ENCODE data around the gene LCNL1.
A peak's percentile ranks its signal among the peaks of the same experiment; 100 is the strongest.

The LCNL1 gene

DNA sequence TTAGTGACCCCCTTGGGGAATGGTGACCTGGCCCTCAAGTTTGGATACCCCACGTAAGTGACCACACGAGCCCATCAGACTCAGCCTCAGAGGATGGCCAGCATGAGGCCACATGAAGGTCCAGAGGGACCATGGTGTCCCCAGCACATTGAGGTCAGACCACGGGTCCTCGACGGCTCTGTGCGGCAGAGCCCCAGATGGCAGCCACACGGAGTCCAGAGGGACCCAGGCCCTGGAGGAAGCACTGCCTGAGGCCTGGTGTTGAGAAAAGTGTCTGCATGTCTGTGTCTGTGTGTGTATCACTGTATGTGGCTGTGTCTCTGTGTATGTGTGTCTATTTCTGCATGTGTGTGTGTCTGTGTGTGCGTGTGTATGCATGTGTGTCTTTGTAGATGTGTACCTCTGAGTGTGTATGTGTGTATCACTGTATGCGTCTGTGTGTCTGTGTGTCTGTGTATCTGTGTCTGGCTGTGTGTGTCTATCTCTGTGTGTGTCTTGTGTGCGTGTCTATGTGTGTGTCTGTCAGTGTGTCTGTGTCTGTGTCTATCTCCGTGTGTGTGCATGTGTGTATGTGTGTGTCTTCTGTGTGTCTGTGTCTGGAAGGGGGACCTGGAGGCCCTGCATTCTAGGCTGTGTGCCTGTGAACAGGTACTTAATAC, 992 bp downstream of the LCNL1 start:
- Histone ChIP-seq H3K27me3 (ENCODE audit: control insufficient read depth, insufficient read depth, low read length) (peaks cover 31% of the 10 kb centered on the region), H3K9ac (ENCODE audit: low read length) (no peak overlapping the region)

DNA sequence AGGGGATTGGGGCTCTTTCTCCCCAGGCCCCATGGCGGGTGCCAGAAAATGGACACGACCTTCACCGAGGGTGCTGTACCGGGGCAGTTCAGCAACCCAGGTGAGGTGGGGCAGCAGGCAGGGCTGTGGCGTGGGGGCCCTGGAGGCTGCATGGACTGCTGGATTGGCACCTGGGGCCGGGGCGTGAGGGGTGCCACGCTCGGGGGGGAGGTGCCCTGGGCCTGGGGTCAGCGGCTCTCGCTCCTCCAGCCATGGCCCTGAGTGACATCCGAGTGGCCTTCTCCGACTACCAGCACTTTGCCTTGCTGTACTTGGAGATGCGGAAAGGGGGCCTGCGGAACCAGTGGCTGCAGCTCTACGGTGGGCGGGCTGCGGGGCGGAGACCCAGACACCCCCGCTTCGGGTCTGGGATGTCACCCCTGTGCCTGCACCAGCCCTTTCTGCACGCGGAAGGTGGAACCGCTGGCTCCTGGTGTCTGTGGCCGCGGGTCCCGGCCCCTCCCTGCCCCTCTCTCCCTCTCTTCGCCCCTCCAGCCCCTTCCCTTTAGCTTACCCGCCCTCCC, 1.8 kb downstream of the LCNL1 start:
- H3K9me3 ChIP-seq (ENCODE audit: control insufficient read depth, low read length), result no peaks in the 10 kb centered on the region
- H3K36me3 ChIP-seq (ENCODE audit: control insufficient read depth, insufficient read depth, low read length), result no peaks in the 10 kb centered on the region
- no peak overlapping the region for H3K9ac ChIP-seq (ENCODE audit: low read length)
- H3K4me3 ChIP-seq (ENCODE audit: low read length), result no peak overlapping the region
- H3K4me1 ChIP-seq (ENCODE audit: control insufficient read depth, insufficient read depth, low read length), result no peaks in the 10 kb centered on the region
- H3K27me3 ChIP-seq (ENCODE audit: control insufficient read depth, insufficient read depth, low read length), result peaks cover 31% of the 10 kb centered on the region

More for the DNA sequence above, 992 bp downstream of the LCNL1 start:
- Histone ChIP-seq H3K9me3 (ENCODE audit: control insufficient read depth, low read length) (no peaks in the 10 kb centered on the region), H3K4me1 (ENCODE audit: control insufficient read depth, insufficient read depth, low read length) (no peaks in the 10 kb centered on the region), H3K36me3 (ENCODE audit: control insufficient read depth, insufficient read depth, low read length) (no peaks in the 10 kb centered on the region), H3K4me3 (ENCODE audit: low read length) (no peak overlapping the region)

DNA sequence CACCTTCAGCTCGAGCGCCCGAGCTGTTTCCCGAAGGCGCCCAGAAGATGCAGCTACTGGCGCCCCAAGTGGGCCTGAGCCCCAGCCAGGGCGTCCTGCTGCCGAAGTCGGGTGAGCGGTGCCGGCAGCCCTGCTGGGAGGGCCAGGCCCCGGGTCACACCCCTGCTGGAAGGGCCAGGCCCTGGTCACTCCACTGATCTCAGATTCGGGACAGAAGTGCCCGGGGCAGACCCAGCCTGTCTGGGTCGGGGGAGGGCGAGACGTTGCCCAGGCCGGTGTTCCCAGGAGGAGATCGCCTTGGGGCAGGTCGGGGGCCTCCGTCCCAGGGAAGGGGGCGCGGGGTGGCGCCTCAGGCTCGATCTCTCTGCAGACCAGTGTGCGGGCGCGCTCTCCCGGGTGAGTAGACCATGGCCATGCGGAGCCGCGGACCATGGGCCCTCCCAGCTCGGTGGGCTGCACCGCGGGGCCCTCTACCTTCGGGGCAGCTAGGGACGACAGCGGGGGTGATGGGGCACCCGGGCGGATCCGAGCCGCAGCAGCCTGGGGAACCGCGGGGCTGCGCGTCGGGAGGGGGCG, 2.3 kb downstream of the LCNL1 start:
- no peaks in the 10 kb centered on the region for H3K4me1 ChIP-seq (ENCODE audit: control insufficient read depth, insufficient read depth, low read length)
- no peak overlapping the region for H3K9ac ChIP-seq (ENCODE audit: low read length)

DNA sequence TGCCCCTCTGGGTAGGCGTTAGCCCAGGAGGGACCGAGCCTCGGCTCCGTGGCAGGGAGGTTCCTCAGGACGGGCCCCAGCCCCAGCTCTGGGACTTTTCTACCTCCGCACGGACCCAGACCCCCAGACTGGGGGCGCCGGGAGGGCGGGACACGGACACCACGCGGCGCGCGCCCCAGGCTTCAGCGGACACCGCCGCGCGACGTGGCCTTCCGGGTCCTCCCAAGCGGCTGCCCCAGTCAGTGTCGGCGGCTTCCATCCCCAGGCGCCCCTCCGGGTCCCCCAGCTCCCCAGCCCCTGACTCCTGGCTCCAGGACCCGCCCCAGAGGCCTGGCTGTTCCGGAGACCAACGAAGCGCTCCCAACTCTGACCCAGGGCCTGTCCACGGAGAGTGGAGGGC, 3.1 kb downstream of the LCNL1 start:
- no peaks in the 10 kb centered on the region for H3K36me3 ChIP-seq (ENCODE audit: control insufficient read depth, insufficient read depth, low read length)
- no peak overlapping the region for H3K9ac ChIP-seq (ENCODE audit: low read length)
- no peaks in the 10 kb centered on the region for H3K4me1 ChIP-seq (ENCODE audit: control insufficient read depth, insufficient read depth, low read length)
- H3K9me3 ChIP-seq (ENCODE audit: control insufficient read depth, low read length), result no peaks in the 10 kb centered on the region
- H3K4me3 ChIP-seq (ENCODE audit: low read length), result no peak overlapping the region
- peaks cover 28% of the 10 kb centered on the region for H3K27me3 ChIP-seq (ENCODE audit: control insufficient read depth, insufficient read depth, low read length)

More for the DNA sequence above, 2.3 kb downstream of the LCNL1 start:
- Histone ChIP-seq H3K4me3 (ENCODE audit: low read length) (no peak overlapping the region), H3K27me3 (ENCODE audit: control insufficient read depth, insufficient read depth, low read length) (peaks cover 31% of the 10 kb centered on the region), H3K36me3 (ENCODE audit: control insufficient read depth, insufficient read depth, low read length) (no peaks in the 10 kb centered on the region), H3K9me3 (ENCODE audit: control insufficient read depth, low read length) (no peaks in the 10 kb centered on the region)

DNA sequence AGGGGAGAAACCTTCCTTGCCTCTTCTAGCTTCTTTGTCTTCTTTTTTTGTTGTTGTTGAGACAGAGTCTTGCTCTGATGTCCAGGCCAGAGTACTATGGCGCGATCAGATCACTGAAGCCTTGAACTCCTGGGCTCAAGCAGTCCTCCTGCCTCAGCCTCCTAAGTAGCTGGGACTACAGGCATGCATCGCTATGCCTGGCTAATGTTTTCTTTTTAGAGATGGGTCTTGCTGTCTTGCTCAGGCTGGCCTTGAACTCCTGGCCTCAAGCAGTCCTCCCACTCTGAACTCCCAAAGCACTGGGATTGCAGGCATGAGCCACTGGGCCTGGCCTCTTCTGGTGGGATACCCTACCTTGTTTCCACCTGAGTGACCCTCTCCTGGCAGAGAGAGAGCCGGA, 6.1 kb downstream of the LCNL1 start:
- H3K9me3 ChIP-seq (ENCODE audit: control insufficient read depth, low read length), result no peaks in the 10 kb centered on the region
- H3K4me1 ChIP-seq (ENCODE audit: control insufficient read depth, insufficient read depth, low read length), result peaks cover 12% of the 10 kb centered on the region
- H3K36me3 ChIP-seq (ENCODE audit: control insufficient read depth, insufficient read depth, low read length), result no peaks in the 10 kb centered on the region
- no peak overlapping the region for H3K4me3 ChIP-seq (ENCODE audit: low read length)
- H3K9ac ChIP-seq (ENCODE audit: low read length), result no peak overlapping the region
- peaks cover 22% of the 10 kb centered on the region for H3K27me3 ChIP-seq (ENCODE audit: control insufficient read depth, insufficient read depth, low read length)

DNA sequence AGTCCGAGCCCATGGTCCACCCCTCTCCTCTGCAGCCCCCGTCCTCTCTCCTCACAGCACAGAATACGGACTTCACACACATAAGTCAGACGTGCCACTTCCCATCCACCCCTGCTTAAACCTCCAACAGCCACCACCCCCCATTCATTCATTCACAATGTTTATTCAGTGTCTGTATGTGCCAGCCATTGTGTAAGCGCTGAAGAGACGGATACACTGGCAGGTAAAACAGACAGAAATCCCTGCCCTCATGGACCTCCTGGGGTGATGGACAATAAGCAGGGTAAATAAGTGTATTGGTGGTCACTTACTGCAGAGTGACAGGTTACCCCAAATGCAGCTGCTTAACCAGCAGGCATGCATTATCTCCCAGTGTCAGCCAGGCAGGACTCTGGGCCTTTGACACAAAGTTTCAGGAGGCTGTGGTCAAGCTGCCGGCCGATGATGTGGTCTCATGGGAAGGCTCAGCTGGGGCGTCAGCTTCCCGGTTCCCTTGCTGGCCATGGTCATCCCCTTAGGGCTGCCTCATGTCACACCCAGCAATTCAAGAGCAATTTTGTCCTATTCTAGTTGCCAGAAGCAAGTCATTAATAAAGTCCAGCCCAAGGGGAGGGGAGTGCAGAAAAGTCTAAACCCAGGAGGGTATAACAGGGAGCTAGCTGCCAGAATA, 7.6 kb downstream of the LCNL1 start:
- H3K4me3 ChIP-seq (ENCODE audit: low read length), result no peak overlapping the region
- H3K9ac ChIP-seq (ENCODE audit: low read length), result no peak overlapping the region
- no peaks in the 10 kb centered on the region for H3K9me3 ChIP-seq (ENCODE audit: control insufficient read depth, low read length)
- no peaks in the 10 kb centered on the region for H3K36me3 ChIP-seq (ENCODE audit: control insufficient read depth, insufficient read depth, low read length)
- peaks cover 17% of the 10 kb centered on the region for H3K4me1 ChIP-seq (ENCODE audit: control insufficient read depth, insufficient read depth, low read length)
- H3K27me3 ChIP-seq (ENCODE audit: control insufficient read depth, insufficient read depth, low read length), result peaks cover 7% of the 10 kb centered on the region

- Histone ChIP-seq H3K9ac (ENCODE audit: low read length) (peak within 1 kb of the TSS; percentile 65), H3K36me3 (ENCODE audit: control insufficient read depth, insufficient read depth, low read length) (no peaks in the 10 kb centered on the region), H3K27me3 (ENCODE audit: control insufficient read depth, insufficient read depth, low read length) (peaks cover under 1% of the 10 kb centered on the region), H3K9me3 (ENCODE audit: control insufficient read depth, low read length) (no peaks in the 10 kb centered on the region), H3K4me1 (ENCODE audit: control insufficient read depth, insufficient read depth, low read length) (peaks cover 35% of the 10 kb centered on the region), H3K4me3 (ENCODE audit: low read length) (peak within 1 kb of the TSS; percentile 63)
These were observed 9.4 kb downstream of the LCNL1 start, which contains the start of gene PAXX for GRCh38 chr9:136991993-136992818. TSS of gene PAXX (plus strand) at chr9:136992422. CDS start at chr9:136992444, 22 bp downstream.

DNA sequence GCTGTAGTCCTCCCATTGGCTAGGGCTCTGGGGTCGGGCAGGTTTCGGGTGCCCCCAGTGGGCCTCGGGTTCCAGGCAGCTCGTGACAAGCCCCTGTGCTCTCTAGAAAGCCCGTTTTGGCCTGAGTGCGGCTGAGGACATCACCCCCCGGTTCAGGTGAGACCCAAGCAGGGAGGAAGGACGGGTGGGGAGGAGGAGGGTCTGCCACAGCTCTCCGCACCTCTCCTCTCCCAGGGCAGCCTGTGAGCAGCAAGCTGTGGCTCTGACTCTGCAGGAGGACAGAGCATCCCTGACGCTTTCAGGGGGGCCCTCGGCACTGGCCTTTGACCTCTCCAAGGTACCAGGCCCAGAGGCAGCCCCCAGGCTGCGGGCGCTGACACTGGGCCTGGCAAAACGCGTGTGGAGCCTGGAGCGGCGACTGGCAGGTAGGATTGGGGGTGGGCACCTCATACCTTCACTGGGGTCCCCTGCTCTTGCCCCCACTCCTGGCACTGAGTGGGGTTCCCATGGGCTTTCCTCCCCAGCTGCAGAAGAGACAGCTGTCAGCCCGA, 10.1 kb downstream of the LCNL1 start:
- Histone ChIP-seq H3K27me3 (ENCODE audit: control insufficient read depth, insufficient read depth, low read length) (peaks cover 4% of the 10 kb centered on the region), H3K4me1 (ENCODE audit: control insufficient read depth, insufficient read depth, low read length) (peaks cover 40% of the 10 kb centered on the region), H3K9me3 (ENCODE audit: control insufficient read depth, low read length) (no peaks in the 10 kb centered on the region), H3K36me3 (ENCODE audit: control insufficient read depth, insufficient read depth, low read length) (no peaks in the 10 kb centered on the region), H3K4me3 (ENCODE audit: low read length) (peak overlapping the region; percentile 63), H3K9ac (ENCODE audit: low read length) (peak overlapping the region; percentile 65)

GRCh38 chr9:136994180-136994887, 11.5 kb downstream of the LCNL1 start:
- H3K27me3 ChIP-seq (ENCODE audit: control insufficient read depth, insufficient read depth, low read length), result peaks cover 4% of the 10 kb centered on the region

DNA sequence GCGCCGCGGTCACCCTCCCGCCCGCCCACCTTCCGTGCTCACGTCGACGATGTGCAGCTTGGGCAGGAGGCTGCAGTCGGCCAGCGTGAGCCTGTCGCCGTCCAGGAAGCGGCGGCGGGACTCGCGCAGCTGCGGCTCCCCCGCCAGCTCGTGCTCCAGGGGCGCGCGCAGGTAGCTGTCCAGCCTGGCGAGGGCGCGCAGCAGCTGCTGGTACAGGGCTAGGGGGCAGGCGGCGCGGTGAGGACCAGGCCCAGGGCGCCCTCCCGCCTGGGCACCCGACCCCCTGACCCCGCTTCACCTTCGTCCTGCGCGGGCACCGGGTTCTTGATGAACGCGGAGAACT, 12.1 kb downstream of the LCNL1 start:
- Histone ChIP-seq H3K4me3 (ENCODE audit: low read length) (no peak overlapping the region), H3K9ac (ENCODE audit: low read length) (no peak overlapping the region), H3K9me3 (ENCODE audit: control insufficient read depth, low read length) (no peaks in the 10 kb centered on the region), H3K4me1 (ENCODE audit: control insufficient read depth, insufficient read depth, low read length) (peaks cover 40% of the 10 kb centered on the region), H3K27me3 (ENCODE audit: control insufficient read depth, insufficient read depth, low read length) (peaks cover 4% of the 10 kb centered on the region), H3K36me3 (ENCODE audit: control insufficient read depth, insufficient read depth, low read length) (no peaks in the 10 kb centered on the region)

More at GRCh38 chr9:136994180-136994887, 11.5 kb downstream of the LCNL1 start:
- Histone ChIP-seq H3K9ac (ENCODE audit: low read length) (no peak overlapping the region), H3K36me3 (ENCODE audit: control insufficient read depth, insufficient read depth, low read length) (no peaks in the 10 kb centered on the region), H3K9me3 (ENCODE audit: control insufficient read depth, low read length) (no peaks in the 10 kb centered on the region), H3K4me1 (ENCODE audit: control insufficient read depth, insufficient read depth, low read length) (peaks cover 40% of the 10 kb centered on the region), H3K4me3 (ENCODE audit: low read length) (no peak overlapping the region)

DNA sequence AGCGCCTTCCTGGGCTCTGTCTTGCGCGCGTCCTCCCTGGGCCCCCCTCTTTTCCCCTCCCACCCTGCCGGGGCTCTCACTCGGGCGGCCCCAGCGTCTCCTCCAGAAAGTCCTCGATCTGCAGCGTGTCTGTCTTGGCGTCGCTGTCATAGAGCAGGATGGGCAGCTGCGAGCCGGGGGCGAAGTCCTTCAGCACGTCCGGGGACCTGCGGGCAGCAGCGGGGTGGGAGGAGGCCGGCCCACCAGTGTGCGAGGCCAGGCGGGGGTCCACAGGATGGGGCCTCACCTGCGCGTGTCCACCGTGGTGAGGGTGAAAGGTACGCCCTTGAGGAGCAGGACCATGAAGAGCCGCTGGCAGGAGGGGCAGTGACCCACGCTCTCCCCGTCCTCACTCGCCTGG, 12.6 kb downstream of the LCNL1 start:
- H3K4me3 ChIP-seq (ENCODE audit: low read length), result no peak overlapping the region
- no peaks in the 10 kb centered on the region for H3K36me3 ChIP-seq (ENCODE audit: control insufficient read depth, insufficient read depth, low read length)
- H3K9me3 ChIP-seq (ENCODE audit: control insufficient read depth, low read length), result no peaks in the 10 kb centered on the region
- peaks cover 40% of the 10 kb centered on the region for H3K4me1 ChIP-seq (ENCODE audit: control insufficient read depth, insufficient read depth, low read length)
- peaks cover 4% of the 10 kb centered on the region for H3K27me3 ChIP-seq (ENCODE audit: control insufficient read depth, insufficient read depth, low read length)
- no peak overlapping the region for H3K9ac ChIP-seq (ENCODE audit: low read length)
